ENCODE results near the gene RPL22L1. TPM values are rescaled to one million over a fixed set of nuclear protein-coding genes. Genes with fewer than 3 reads are reported as not detected.
A peak's percentile ranks its signal among the peaks of the same experiment; 100 is the strongest.

RPL22L1 gene
- polyA plus RNA-seq (2012; ENCODE audit: missing spikeins), result 675 TPM

GRCh38 chr3:170869645-170870593 lies at the start of gene RPL22L1:
Gene RPL22L1, minus strand, starts transcription at chr3:170870195. Its CDS starts 28 bp downstream, at chr3:170870167.
- FAIRE-seq (peak; percentile 99), DNase-seq (ENCODE audit: insufficient read length) (peak; percentile 65)
- TF ChIP-seq POLR2A (IDR thresholded peaks at IDR 0.05; ENCODE audit: low read depth, low read length) (peak; percentile 100), POLR2AphosphoS5 (IDR thresholded peaks at IDR 0.05; ENCODE audit: low read depth, low read length) (peak; percentile 99), TAF1 (IDR thresholded peaks at IDR 0.05; ENCODE audit: borderline replicate concordance, low read depth, low read length) (peak; percentile 97)

GRCh38 chr3:170918715-170919114 lies 48.7 kb upstream of the RPL22L1 start:
- TF ChIP-seq POLR2A (IDR thresholded peaks at IDR 0.05; ENCODE audit: low read depth, low read length) (no peak), TAF1 (IDR thresholded peaks at IDR 0.05; ENCODE audit: borderline replicate concordance, low read depth, low read length) (no peak), POLR2AphosphoS5 (IDR thresholded peaks at IDR 0.05; ENCODE audit: low read depth, low read length) (no peak)
- no peak for FAIRE-seq

GRCh38 chr3:170914690-170915089 lies 44.7 kb upstream of the RPL22L1 start:
- FAIRE-seq (no peak), DNase-seq (ENCODE audit: insufficient read length) (no peak)
- no peak for TF ChIP-seq POLR2A (IDR thresholded peaks at IDR 0.05; ENCODE audit: low read depth, low read length)
- TF ChIP-seq TAF1 (IDR thresholded peaks at IDR 0.05; ENCODE audit: borderline replicate concordance, low read depth, low read length), result no peak
- no peak for TF ChIP-seq POLR2AphosphoS5 (IDR thresholded peaks at IDR 0.05; ENCODE audit: low read depth, low read length)

More at GRCh38 chr3:170918715-170919114, 48.7 kb upstream of the RPL22L1 start:
- no peak for DNase-seq (ENCODE audit: insufficient read length)

GRCh38 chr3:170914212-170914611 lies 44.2 kb upstream of the RPL22L1 start:
- TF ChIP-seq POLR2AphosphoS5 (IDR thresholded peaks at IDR 0.05; ENCODE audit: low read depth, low read length), result no peak
- TF ChIP-seq POLR2A (IDR thresholded peaks at IDR 0.05; ENCODE audit: low read depth, low read length), result no peak
- no peak for TF ChIP-seq TAF1 (IDR thresholded peaks at IDR 0.05; ENCODE audit: borderline replicate concordance, low read depth, low read length)
- FAIRE-seq, result no peak
- no peak for DNase-seq (ENCODE audit: insufficient read length)

GRCh38 chr3:170911051-170911450 lies 41.1 kb upstream of the RPL22L1 start:
- no peak for DNase-seq (ENCODE audit: insufficient read length)
- FAIRE-seq, result no peak
- TF ChIP-seq POLR2AphosphoS5 (IDR thresholded peaks at IDR 0.05; ENCODE audit: low read depth, low read length), result no peak
- no peak for TF ChIP-seq POLR2A (IDR thresholded peaks at IDR 0.05; ENCODE audit: low read depth, low read length)
- TF ChIP-seq TAF1 (IDR thresholded peaks at IDR 0.05; ENCODE audit: borderline replicate concordance, low read depth, low read length), result no peak

- no peak for FAIRE-seq
- no peak for DNase-seq (ENCODE audit: insufficient read length)
- TF ChIP-seq POLR2A (IDR thresholded peaks at IDR 0.05; ENCODE audit: low read depth, low read length) (no peak), POLR2AphosphoS5 (IDR thresholded peaks at IDR 0.05; ENCODE audit: low read depth, low read length) (no peak), TAF1 (IDR thresholded peaks at IDR 0.05; ENCODE audit: borderline replicate concordance, low read depth, low read length) (no peak)
These were observed 40.5 kb upstream of the RPL22L1 start for GRCh38 chr3:170910542-170910941.

GRCh38 chr3:170909129-170909903 lies 39.3 kb upstream of the RPL22L1 start:
- no peak for FAIRE-seq
- TF ChIP-seq POLR2AphosphoS5 (IDR thresholded peaks at IDR 0.05; ENCODE audit: low read depth, low read length) (no peak), TAF1 (IDR thresholded peaks at IDR 0.05; ENCODE audit: borderline replicate concordance, low read depth, low read length) (no peak), POLR2A (IDR thresholded peaks at IDR 0.05; ENCODE audit: low read depth, low read length) (no peak)
- DNase-seq (ENCODE audit: insufficient read length), result no peak

GRCh38 chr3:170908235-170909116 lies 38.5 kb upstream of the RPL22L1 start, which contains the start of gene EIF5A2:
Gene EIF5A2, minus strand, starts transcription at chr3:170908637. Its CDS starts 831 bp downstream, at chr3:170907806.
- FAIRE-seq (peak; percentile 30), DNase-seq (ENCODE audit: insufficient read length) (peak; percentile 77)
- TF ChIP-seq POLR2A (IDR thresholded peaks at IDR 0.05; ENCODE audit: low read depth, low read length) (peak; percentile 27; the same call in 1 of the 2 replicates), POLR2AphosphoS5 (IDR thresholded peaks at IDR 0.05; ENCODE audit: low read depth, low read length) (no peak)

- FAIRE-seq, result no peak
- no peak for TF ChIP-seq POLR2AphosphoS5 (IDR thresholded peaks at IDR 0.05; ENCODE audit: low read depth, low read length)
- no peak for TF ChIP-seq POLR2A (IDR thresholded peaks at IDR 0.05; ENCODE audit: low read depth, low read length)
- no peak for TF ChIP-seq TAF1 (IDR thresholded peaks at IDR 0.05; ENCODE audit: borderline replicate concordance, low read depth, low read length)
- DNase-seq (ENCODE audit: insufficient read length), result no peak
These were observed 37.7 kb upstream of the RPL22L1 start for GRCh38 chr3:170907637-170908234.

GRCh38 chr3:170905862-170906261 lies 35.9 kb upstream of the RPL22L1 start:
- no peak for FAIRE-seq
- TF ChIP-seq TAF1 (IDR thresholded peaks at IDR 0.05; ENCODE audit: borderline replicate concordance, low read depth, low read length) (no peak), POLR2A (IDR thresholded peaks at IDR 0.05; ENCODE audit: low read depth, low read length) (no peak), POLR2AphosphoS5 (IDR thresholded peaks at IDR 0.05; ENCODE audit: low read depth, low read length) (no peak)

More at GRCh38 chr3:170905862-170906261, 35.9 kb upstream of the RPL22L1 start:
- no peak for DNase-seq (ENCODE audit: insufficient read length)

All from GM12892 (cell line).